Progenitor cell of endocrine pancreas (in vitro differentiated cells): ENCODE results near the gene SH2D5. TPM values are rescaled to one million over a fixed set of nuclear protein-coding genes. Genes with fewer than 3 reads are reported as not detected.

Source experiments
- DNase-seq: peaks from one replicate; pipeline ENCODE4 v3.0.0; 2021; ENCODE audit warnings: low spot score; ENCODE audit not compliant: unreplicated experiment
- H3K27ac Mint-ChIP-seq: 2 replicates; pipeline ENCODE4 v1.8.0; 2021; ENCODE audit warnings: mild to moderate bottlenecking, moderate library complexity, mixed read lengths
- H3K27me3 Mint-ChIP-seq: 2 replicates; pipeline ENCODE4 v1.8.0; 2021; ENCODE audit warnings: mixed read lengths
- H3K36me3 Mint-ChIP-seq: 2 replicates; pipeline ENCODE4 v1.8.0; 2022; ENCODE audit warnings: mixed read lengths; ENCODE audit not compliant: insufficient read depth
- H3K4me1 Mint-ChIP-seq: 2 replicates; pipeline ENCODE4 v1.8.0; 2021; ENCODE audit warnings: low read depth, mixed read lengths
- H3K4me3 Mint-ChIP-seq: 2 replicates; pipeline ENCODE4 v1.8.0; 2021; ENCODE audit warnings: low read depth, mild to moderate bottlenecking, moderate library complexity, mixed read lengths
- H3K9me3 Mint-ChIP-seq: 2 replicates; pipeline ENCODE4 v1.8.0; 2021; ENCODE audit warnings: low read depth, mixed read lengths
- total RNA-seq: library from RNA; stranded (reverse); gene quantifications from 2 replicates; pipeline ENCODE4 v1.2.1, GENCODE V29; 2021
- TF ChIP-seq, protein P1 (sequence below): fragments of 200-600 bp; sonication (generic); IDR thresholded peaks from one replicate; pipeline ENCODE4 v1.5.0; 2021; ENCODE audit warnings: antibody characterized with exemption, mild to moderate bottlenecking; ENCODE audit not compliant: unreplicated experiment

The SH2D5 gene
- total RNA-seq, 1 donor from 2014 or later = 0.53 TPM

GRCh38 chr1:20725189-20726117 is 7.0 kb downstream of the SH2D5 start:
- Mint-ChIP-seq H3K36me3 (no peaks in the 10 kb centered on the region), H3K9me3 (no peaks in the 10 kb centered on the region), H3K4me1 (peaks cover 5% of the 10 kb centered on the region), H3K27me3 (peaks cover 43% of the 10 kb centered on the region), H3K27ac (no peak overlapping the region), H3K4me3 (no peak overlapping the region)
- TF ChIP-seq, protein P1, sequence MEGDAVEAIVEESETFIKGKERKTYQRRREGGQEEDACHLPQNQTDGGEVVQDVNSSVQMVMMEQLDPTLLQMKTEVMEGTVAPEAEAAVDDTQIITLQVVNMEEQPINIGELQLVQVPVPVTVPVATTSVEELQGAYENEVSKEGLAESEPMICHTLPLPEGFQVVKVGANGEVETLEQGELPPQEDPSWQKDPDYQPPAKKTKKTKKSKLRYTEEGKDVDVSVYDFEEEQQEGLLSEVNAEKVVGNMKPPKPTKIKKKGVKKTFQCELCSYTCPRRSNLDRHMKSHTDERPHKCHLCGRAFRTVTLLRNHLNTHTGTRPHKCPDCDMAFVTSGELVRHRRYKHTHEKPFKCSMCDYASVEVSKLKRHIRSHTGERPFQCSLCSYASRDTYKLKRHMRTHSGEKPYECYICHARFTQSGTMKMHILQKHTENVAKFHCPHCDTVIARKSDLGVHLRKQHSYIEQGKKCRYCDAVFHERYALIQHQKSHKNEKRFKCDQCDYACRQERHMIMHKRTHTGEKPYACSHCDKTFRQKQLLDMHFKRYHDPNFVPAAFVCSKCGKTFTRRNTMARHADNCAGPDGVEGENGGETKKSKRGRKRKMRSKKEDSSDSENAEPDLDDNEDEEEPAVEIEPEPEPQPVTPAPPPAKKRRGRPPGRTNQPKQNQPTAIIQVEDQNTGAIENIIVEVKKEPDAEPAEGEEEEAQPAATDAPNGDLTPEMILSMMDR = no peak
- DNase-seq = no peak

DNA sequence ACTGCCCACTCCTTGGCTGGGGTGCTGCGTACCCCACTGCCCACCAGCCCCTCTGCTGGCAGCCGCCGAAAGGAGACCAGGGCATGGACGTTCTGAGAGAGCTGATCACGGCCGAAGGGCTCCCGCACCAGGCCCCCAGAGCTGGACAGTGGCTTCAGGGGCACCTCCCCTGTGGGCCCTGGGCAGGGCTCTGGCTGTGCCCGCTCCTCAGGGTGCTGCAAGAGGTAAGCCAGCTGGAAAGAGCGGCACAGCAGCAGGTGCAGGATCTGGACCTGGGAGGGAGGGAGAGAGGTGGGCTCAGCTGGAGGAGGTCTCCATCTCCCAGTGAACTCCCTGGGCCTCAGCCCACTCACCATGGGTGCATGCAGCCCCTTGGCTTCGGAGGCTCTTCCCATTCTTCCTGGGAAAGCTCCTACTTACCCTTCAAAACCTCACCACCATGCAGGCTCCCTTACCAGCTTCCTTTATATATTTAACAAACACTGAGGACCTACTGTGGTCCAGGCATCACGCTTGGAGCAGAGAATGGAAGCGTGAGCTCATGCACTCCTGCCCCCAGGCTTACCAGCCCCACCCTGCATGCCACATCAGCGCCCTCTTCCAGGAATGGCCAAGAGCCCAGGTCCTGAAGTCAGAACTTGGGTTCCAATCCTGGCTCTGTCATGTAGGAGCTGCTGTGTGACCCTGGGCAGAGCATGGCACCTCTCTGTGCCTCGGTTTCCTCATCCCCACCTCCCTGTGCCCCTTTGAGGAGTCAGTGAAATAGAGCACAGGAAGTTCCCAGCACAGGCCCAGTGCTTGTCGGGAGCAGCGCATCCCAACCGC is 7.9 kb downstream of the SH2D5 start:
- no peak for DNase-seq
- Mint-ChIP-seq H3K27me3 (peaks cover 44% of the 10 kb centered on the region), H3K9me3 (no peaks in the 10 kb centered on the region), H3K4me1 (peaks cover 5% of the 10 kb centered on the region), H3K4me3 (no peak overlapping the region), H3K36me3 (no peaks in the 10 kb centered on the region), H3K27ac (no peak overlapping the region)
- TF ChIP-seq, protein P1 = no peak

GRCh38 chr1:20723537-20724363 is 8.8 kb downstream of the SH2D5 start:
- TF ChIP-seq, protein P1 = no peak
- H3K4me1 Mint-ChIP-seq = peaks cover 5% of the 10 kb centered on the region
- DNase-seq = no peak
- no peaks in the 10 kb centered on the region for H3K36me3 Mint-ChIP-seq
- H3K4me3 Mint-ChIP-seq = no peak overlapping the region
- H3K27me3 Mint-ChIP-seq = peaks cover 46% of the 10 kb centered on the region
- H3K9me3 Mint-ChIP-seq = no peaks in the 10 kb centered on the region
- H3K27ac Mint-ChIP-seq = no peak overlapping the region

- Mint-ChIP-seq H3K27ac (no peak overlapping the region), H3K9me3 (no peaks in the 10 kb centered on the region), H3K27me3 (peaks cover 46% of the 10 kb centered on the region), H3K4me3 (no peak overlapping the region), H3K36me3 (no peaks in the 10 kb centered on the region), H3K4me1 (peaks cover 3% of the 10 kb centered on the region)
- no peak for DNase-seq
- TF ChIP-seq, protein P1 = no peak
Measured at GRCh38 chr1:20723159-20723536, 9.4 kb downstream of the SH2D5 start.
